ENCODE data around the gene ATOX1. TPM values are rescaled to one million over a fixed set of nuclear protein-coding genes. Genes with fewer than 3 reads are reported as not detected.
A peak's percentile ranks its signal among the peaks of the same experiment; 100 is the strongest.

ATOX1 gene
- total RNA-seq, 4 donors from 2014 or later = 56.0 to 109 (median 74.5) TPM

DNA sequence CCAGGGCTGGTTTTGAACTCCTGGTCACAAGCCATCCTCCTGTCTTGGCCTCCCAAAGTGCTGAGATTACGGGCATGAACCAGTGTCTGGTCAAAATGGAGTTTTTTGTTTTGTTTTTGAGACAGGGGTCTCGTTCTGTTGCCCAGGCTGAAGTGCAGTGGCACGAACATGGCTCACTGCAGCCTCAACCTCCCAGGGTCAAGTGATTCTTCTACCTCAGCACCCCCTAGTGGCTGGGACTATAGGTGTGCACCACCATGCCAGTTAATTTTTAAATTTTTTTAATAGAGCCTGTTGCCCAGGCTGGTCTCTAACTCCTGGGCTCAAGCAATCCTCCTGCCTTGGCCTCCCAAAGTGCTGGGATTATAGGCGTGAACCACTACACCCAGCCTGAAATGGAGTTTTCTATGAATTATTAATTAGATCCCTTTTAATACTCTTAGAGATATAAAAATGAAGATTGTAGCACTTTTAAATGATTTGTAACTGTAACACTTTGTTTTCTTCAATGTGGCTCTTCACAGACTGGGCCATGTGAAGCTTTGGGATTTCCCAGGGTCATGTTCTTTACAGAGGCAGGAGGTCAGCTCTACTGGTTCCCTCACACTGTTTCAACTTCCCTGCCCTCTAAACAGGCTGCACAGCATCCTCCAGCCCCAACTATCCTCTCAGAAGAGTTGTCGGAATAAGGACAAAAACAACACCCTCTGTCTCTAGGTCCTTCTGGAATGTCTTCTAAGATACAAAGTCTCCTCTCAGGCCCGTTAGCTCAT lies 39.0 kb downstream of the ATOX1 start:
- Histone ChIP-seq H3K4me1 (peaks cover 0 to 20% (median 7%) of the 10 kb centered on the region in 3 donors), H3K27ac (peak overlapping the region in 1 of 4 donors; percentile 13), H3K36me3 (no peaks in the 10 kb centered on the region), H3K9me3 (no peaks in the 10 kb centered on the region), H3K4me3 (no peak overlapping the region), H3K27me3 (no peaks in the 10 kb centered on the region)
- 76 to 85% methylated on average over 6 of the region's 6 CpGs for WGBS, 2 donors
- no peak for DNase-seq
- intact Hi-C loops (cut with DNase I) = no loop called here
- TF ChIP-seq POLR2A (IDR thresholded peaks at IDR 0.05) = no peak
- TF ChIP-seq, protein P1, sequence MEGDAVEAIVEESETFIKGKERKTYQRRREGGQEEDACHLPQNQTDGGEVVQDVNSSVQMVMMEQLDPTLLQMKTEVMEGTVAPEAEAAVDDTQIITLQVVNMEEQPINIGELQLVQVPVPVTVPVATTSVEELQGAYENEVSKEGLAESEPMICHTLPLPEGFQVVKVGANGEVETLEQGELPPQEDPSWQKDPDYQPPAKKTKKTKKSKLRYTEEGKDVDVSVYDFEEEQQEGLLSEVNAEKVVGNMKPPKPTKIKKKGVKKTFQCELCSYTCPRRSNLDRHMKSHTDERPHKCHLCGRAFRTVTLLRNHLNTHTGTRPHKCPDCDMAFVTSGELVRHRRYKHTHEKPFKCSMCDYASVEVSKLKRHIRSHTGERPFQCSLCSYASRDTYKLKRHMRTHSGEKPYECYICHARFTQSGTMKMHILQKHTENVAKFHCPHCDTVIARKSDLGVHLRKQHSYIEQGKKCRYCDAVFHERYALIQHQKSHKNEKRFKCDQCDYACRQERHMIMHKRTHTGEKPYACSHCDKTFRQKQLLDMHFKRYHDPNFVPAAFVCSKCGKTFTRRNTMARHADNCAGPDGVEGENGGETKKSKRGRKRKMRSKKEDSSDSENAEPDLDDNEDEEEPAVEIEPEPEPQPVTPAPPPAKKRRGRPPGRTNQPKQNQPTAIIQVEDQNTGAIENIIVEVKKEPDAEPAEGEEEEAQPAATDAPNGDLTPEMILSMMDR (IDR thresholded peaks at IDR 0.05) = peak in 5 of 6 experiments; percentile 24 to 65 (median 48)

DNA sequence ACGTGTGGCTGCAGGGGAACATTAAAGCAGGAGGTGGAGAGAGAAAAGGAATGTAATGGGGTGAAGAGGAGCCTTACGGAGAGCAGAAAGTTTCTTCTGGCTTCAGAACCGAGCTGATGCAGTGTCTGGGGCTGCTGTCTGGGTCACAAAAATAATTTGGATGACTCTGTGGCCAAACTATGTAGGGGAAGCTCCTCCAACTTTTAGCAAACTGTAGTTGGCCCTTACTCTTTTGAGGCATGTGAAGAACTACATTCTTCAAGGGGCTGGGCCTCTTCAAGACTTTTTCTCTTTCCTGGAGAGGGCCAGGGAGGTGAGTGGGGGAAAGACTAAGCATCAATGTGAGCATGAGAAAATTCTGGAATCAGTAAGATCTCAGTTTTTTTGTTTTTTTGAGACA lies 39.8 kb downstream of the ATOX1 start:
- Histone ChIP-seq H3K36me3 (no peaks in the 10 kb centered on the region), H3K27ac (peak overlapping the region in 1 of 4 donors; percentile 13), H3K27me3 (no peaks in the 10 kb centered on the region), H3K9me3 (no peaks in the 10 kb centered on the region), H3K4me3 (no peak overlapping the region), H3K4me1 (peaks cover 0 to 20% (median 7%) of the 10 kb centered on the region in 3 donors)
- DNase-seq = no peak
- intact Hi-C loops (cut with DNase I) = no loop called here
- 51 to 52% methylated on average over 3 of the region's 3 CpGs for WGBS, 2 donors
- TF ChIP-seq POLR2A (IDR thresholded peaks at IDR 0.05) = no peak
- TF ChIP-seq, protein P1 (IDR thresholded peaks at IDR 0.05) = no peak

DNA sequence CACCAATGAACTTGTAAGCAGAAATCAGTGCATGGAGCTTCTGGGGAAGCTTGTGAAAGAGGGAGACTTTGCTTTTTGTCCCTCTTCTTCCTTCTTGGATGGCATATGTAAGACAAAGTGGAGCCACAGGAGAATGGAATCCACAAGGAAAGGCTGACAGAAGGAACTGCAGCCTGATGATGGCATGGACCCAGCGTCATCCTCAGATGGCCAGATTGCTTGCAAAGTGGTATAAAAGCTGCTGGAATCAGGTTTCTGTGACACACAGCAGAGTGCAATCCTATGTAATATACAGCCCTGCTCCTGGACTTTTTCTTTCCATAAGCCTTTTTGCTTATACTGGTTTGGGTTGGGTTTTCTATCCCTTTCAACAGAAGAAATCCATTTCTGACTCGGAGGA lies 40.3 kb downstream of the ATOX1 start:
- 64 to 70% methylated on average over 2 of the region's 2 CpGs for WGBS, 2 donors
- H3K27me3 ChIP-seq = no peaks in the 10 kb centered on the region
- no peaks in the 10 kb centered on the region for H3K36me3 ChIP-seq
- no peak for TF ChIP-seq POLR2A (IDR thresholded peaks at IDR 0.05)
- TF ChIP-seq, protein P1 (IDR thresholded peaks at IDR 0.05) = no peak
- H3K4me3 ChIP-seq = no peak overlapping the region
- no peaks in the 10 kb centered on the region for H3K9me3 ChIP-seq
- no peak overlapping the region for H3K27ac ChIP-seq
- H3K4me1 ChIP-seq = peaks cover 0 to 20% (median 7%) of the 10 kb centered on the region in 3 donors
- intact Hi-C loops (cut with DNase I) = no loop called here
- DNase-seq = no peak

DNA sequence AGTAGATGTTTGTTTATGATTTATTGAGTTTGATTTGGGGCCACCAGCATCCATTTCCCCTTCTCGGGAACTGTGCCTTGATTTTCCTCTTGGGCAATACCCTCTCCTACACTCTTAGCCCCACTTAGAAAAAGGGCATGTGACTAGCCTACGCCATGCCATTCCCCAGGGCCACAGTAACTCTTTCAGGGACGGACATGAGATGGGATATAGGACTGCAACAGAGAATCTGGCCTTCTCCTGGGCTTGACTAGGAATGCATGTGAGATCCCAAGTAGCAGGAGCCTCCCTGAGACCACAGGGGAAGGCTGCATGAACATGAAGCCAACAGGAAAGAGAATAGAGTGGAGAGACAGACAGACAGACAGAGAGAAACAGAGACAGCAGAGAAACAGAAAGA lies 41.0 kb downstream of the ATOX1 start:
- WGBS, 2 donors = 74 to 85% methylated on average over 2 of the region's 3 CpGs
- Histone ChIP-seq H3K36me3 (no peaks in the 10 kb centered on the region), H3K9me3 (no peaks in the 10 kb centered on the region), H3K27me3 (no peaks in the 10 kb centered on the region), H3K4me3 (no peak overlapping the region), H3K27ac (no peak overlapping the region), H3K4me1 (peaks cover 0 to 20% (median 7%) of the 10 kb centered on the region in 3 donors)
- no peak for DNase-seq
- no peak for TF ChIP-seq POLR2A (IDR thresholded peaks at IDR 0.05)
- TF ChIP-seq, protein P1 (IDR thresholded peaks at IDR 0.05) = no peak
- intact Hi-C loops (cut with DNase I) = no loop called here

DNA sequence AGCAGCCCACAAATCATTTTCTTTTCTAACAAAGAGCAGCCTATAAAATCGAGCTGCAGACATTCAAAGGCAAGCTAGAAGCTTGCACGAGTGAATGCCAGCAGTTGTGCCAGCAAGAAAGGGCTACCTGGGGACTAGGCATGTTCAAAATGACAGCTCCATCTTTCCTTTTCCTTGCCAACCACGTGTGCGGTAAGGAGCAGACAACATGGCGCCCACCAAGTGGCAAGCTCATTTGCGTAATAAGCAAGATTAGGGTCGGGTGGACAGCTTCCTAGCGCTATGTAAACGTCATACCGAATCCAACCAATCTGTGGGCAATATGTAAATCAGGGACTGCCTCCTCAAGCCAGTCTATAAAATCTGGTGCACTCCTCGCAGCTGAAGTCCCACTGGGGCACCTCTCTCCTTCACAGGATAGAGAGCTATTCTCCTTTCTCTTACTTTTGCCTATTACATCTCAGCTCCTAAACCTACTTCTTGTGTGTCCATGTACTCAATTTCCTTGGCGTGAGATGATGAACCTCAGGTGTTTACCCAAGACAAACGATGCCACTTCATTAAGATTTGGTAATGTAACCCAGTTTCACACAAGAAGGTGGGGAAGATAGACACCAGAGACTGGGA lies 49.2 kb downstream of the ATOX1 start:
- Histone ChIP-seq H3K36me3 (no peaks in the 10 kb centered on the region), H3K27ac (no peak overlapping the region), H3K4me1 (peaks cover 0 to 6% (median 0%) of the 10 kb centered on the region in 3 donors), H3K9me3 (no peaks in the 10 kb centered on the region), H3K4me3 (no peak overlapping the region), H3K27me3 (no peaks in the 10 kb centered on the region)
- intact Hi-C loops (cut with DNase I) = no loop called here
- no peak for TF ChIP-seq POLR2A (IDR thresholded peaks at IDR 0.05)
- TF ChIP-seq, protein P1 (IDR thresholded peaks at IDR 0.05) = no peak
- no peak for DNase-seq
- WGBS, 2 donors = 83% methylated on average over 13 of the region's 13 CpGs

Data from esophagus squamous epithelium (tissue), 5 donors.